ENCODE measurements around the gene RIMS4. TPM values are rescaled to one million over a fixed set of nuclear protein-coding genes. Genes with fewer than 3 reads are reported as not detected.

RIMS4 gene
- total RNA-seq, 2 experiments from 2014 or later = not detected

DNA sequence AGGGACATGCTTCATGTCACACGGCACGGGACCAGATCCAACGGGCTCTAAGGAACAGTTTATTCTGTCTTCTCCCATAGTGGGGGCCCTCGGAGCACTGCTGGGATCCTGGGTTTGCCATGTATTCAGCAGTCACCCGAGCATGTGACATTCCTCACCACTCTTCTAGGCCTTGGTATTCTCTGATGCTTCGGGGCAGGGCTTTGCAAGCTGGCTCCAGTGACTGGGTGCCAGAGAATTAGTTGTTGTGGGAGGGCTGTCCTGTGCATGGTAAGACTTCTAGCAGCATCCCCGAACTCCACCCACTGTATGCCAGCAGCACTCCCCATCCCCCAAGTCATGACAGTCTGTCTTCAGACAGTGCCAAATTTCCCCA is 89.7 kb downstream of the RIMS4 start:
- Mint-ChIP-seq H3K9me3 (no peaks in the 10 kb centered on the region), H3K4me3 (no peak overlapping the region), H3K27me3 (no peaks in the 10 kb centered on the region), H3K36me3 (ENCODE audit: low read depth) (no peaks in the 10 kb centered on the region), H3K27ac (no peak overlapping the region), H3K4me1 (ENCODE audit: low read depth) (no peaks in the 10 kb centered on the region)
- intact Hi-C loops (cut with micrococcal nuclease) = no loop called here
- POLR2A ChIA-PET = no interaction called here
- DNase-seq (no peak), ATAC-seq (no peak)
- CTCF ChIA-PET = interaction anchor here (1.4 to 1.5 kb wide), 2 partner anchors 13 to 27 kb away, joined by 3 to 6 read pairs; no protein-coding TSS in a partner anchor
- TF ChIP-seq, protein P1, sequence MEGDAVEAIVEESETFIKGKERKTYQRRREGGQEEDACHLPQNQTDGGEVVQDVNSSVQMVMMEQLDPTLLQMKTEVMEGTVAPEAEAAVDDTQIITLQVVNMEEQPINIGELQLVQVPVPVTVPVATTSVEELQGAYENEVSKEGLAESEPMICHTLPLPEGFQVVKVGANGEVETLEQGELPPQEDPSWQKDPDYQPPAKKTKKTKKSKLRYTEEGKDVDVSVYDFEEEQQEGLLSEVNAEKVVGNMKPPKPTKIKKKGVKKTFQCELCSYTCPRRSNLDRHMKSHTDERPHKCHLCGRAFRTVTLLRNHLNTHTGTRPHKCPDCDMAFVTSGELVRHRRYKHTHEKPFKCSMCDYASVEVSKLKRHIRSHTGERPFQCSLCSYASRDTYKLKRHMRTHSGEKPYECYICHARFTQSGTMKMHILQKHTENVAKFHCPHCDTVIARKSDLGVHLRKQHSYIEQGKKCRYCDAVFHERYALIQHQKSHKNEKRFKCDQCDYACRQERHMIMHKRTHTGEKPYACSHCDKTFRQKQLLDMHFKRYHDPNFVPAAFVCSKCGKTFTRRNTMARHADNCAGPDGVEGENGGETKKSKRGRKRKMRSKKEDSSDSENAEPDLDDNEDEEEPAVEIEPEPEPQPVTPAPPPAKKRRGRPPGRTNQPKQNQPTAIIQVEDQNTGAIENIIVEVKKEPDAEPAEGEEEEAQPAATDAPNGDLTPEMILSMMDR (IDR thresholded peaks at IDR 0.05) = no peak

DNA sequence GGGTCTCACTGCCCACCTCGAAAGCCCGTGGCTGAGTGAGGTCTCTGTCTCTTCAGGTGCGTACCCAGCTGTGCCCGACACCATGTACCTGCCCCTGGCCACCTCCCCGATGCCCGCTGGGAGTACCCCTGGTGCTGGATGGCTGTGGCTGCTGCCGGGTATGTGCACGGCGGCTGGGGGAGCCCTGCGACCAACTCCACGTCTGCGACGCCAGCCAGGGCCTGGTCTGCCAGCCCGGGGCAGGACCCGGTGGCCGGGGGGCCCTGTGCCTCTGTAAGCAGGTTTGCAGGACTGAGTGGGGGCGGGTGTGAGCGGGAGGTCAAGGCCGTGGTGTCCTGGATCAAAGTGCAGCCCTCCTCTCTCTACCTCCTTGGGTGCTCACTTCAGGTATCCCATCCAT is 90.5 kb downstream of the RIMS4 start:
- POLR2A ChIA-PET = no interaction called here
- DNase-seq = no peak

DNA sequence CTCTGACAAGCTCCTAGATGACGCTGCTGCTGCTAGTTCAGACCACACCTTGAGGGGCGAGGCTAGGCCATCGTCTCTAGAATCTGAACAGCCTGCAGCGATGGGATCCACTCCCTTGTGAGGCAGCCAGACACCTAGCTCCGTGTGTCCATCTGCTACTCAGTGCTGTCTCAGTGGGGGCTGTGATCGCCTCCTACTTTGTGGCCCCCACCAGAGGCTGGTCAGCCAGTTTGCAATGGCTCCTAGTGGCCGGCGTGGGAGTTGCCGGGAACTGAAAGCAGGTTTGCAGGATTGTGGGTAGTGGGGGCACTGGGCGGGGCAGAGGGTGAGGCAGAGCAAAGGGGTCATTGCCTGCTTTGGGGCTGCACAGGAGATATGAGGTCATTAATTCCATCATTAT is 92.4 kb downstream of the RIMS4 start:
- Mint-ChIP-seq H3K9me3 (no peaks in the 10 kb centered on the region), H3K4me1 (ENCODE audit: low read depth) (no peaks in the 10 kb centered on the region), H3K27ac (no peak overlapping the region), H3K4me3 (no peak overlapping the region), H3K36me3 (ENCODE audit: low read depth) (no peaks in the 10 kb centered on the region), H3K27me3 (no peaks in the 10 kb centered on the region)
- ChIA-PET POLR2A (no interaction called here), CTCF (interaction anchor here (1.0 to 1.1 kb wide), 2 partner anchors 11 to 14 kb away, joined by 3 to 5 read pairs; no protein-coding TSS in a partner anchor)
- TF ChIP-seq, protein P1 (IDR thresholded peaks at IDR 0.05) = no peak
- ATAC-seq = no peak
- no peak for DNase-seq
- intact Hi-C loops (cut with micrococcal nuclease) = no loop called here

More for the DNA sequence above, 90.5 kb downstream of the RIMS4 start:
- no peak overlapping the region for H3K4me3 Mint-ChIP-seq
- H3K4me1 Mint-ChIP-seq (ENCODE audit: low read depth) = no peaks in the 10 kb centered on the region
- H3K27me3 Mint-ChIP-seq = no peaks in the 10 kb centered on the region
- H3K9me3 Mint-ChIP-seq = no peaks in the 10 kb centered on the region
- H3K27ac Mint-ChIP-seq = no peak overlapping the region
- no peak for ATAC-seq
- TF ChIP-seq, protein P1 (IDR thresholded peaks at IDR 0.05) = no peak
- H3K36me3 Mint-ChIP-seq (ENCODE audit: low read depth) = no peaks in the 10 kb centered on the region
- CTCF ChIA-PET = no interaction called here
- intact Hi-C loops (cut with micrococcal nuclease) = no loop called here

DNA sequence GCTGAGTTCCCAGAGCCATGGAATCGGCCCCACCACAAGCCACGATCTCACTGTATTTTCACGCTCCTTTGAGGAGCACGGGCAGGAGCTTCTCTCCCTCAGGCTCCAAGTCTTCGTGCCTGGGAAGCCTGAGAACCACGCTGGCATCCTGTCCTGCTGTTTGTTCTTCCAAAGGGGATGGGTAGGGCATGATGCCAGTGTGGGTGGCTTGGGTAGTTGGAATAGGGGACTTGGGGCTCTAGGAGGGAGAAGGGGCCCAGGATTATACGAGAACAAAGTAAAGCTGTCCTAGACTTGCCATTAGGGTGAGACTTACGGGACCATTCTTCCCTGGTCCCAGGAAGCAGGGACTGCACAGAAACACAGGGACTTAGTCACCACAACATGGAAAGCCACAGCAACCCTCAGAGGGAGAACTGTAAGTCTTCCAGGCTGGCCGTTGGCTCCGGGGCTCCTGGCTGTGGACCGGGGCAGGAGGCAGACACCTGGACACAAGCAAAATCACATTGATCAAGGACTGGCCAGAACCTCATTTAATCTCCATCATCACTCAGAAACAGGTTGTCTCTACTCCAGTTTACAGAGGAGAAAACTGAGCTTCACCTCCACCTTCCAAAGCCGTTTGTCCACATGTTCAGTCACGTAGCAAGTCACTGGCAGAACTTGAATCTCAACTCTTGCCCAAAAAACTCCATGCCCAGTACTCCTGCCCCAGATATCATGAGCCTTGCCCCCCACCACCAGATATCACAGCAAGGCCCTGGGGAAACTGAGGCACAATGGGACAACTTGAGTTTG is 93.8 kb downstream of the RIMS4 start:
- TF ChIP-seq, protein P1 (IDR thresholded peaks at IDR 0.05) = no peak
- H3K9me3 Mint-ChIP-seq = no peaks in the 10 kb centered on the region
- H3K27ac Mint-ChIP-seq = no peak overlapping the region
- no peak overlapping the region for H3K4me3 Mint-ChIP-seq
- ChIA-PET CTCF (interaction anchor here (1.0 kb wide), 1 partner anchor 10 kb away, joined by 3 read pairs; no protein-coding TSS in a partner anchor), POLR2A (no interaction called here)
- H3K27me3 Mint-ChIP-seq = no peaks in the 10 kb centered on the region
- DNase-seq (no peak), ATAC-seq (no peak)
- no peaks in the 10 kb centered on the region for H3K36me3 Mint-ChIP-seq (ENCODE audit: low read depth)
- intact Hi-C loops (cut with micrococcal nuclease) = no loop called here
- H3K4me1 Mint-ChIP-seq (ENCODE audit: low read depth) = no peaks in the 10 kb centered on the region

DNA sequence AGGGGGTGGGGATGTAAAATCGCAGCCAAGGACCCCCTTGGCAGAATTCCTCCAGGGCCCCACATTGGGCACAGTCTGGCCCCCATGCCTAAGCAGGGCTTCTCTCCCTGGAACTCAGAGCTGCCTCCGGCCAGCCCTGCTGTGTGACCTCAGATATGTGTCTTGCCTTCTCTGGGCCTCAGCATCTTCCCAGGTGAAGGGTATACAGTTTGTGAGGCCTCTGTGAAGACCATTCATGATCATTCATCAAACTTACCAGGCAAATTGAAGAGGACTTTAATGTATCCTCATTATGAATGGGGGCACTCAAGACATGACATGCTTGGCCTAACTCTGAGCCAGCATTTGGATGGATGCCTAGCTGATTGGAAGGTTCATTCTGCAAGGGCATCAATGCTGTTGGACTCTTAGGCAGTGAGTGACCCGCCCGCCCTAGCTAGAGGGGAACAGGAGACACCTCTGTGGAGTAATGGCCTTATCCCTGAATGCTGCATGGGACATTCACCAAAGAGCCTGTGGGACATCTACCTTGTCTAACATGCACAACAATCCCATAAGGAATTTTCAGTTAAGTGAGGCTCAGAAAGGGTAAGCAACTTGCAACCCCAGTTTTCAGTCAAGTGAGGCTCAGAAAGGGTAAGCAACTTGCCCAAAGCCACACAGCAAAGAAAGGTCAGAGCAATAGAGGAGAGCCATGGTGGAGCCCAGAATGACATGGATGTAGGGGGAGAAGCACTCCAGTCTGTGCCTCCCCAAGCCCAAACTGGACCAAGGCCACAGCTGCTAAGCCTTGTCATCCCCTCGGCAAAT is 94.6 kb downstream of the RIMS4 start:
- H3K36me3 Mint-ChIP-seq (ENCODE audit: low read depth) = no peaks in the 10 kb centered on the region
- no peaks in the 10 kb centered on the region for H3K4me1 Mint-ChIP-seq (ENCODE audit: low read depth)
- intact Hi-C loops (cut with micrococcal nuclease) = no loop called here
- ChIA-PET POLR2A (no interaction called here), CTCF (no interaction called here)
- TF ChIP-seq, protein P1 (IDR thresholded peaks at IDR 0.05) = no peak
- H3K9me3 Mint-ChIP-seq = no peaks in the 10 kb centered on the region
- no peak overlapping the region for H3K4me3 Mint-ChIP-seq
- no peaks in the 10 kb centered on the region for H3K27me3 Mint-ChIP-seq
- H3K27ac Mint-ChIP-seq = no peak overlapping the region
- no peak for DNase-seq
- no peak for ATAC-seq

All from activated CD8-positive, alpha-beta T cell treated with anti-CD3 and anti-CD28 coated beads for 36 hours (primary cell).